Dendritic cell treated with granulocyte-macrophage colony-stimulating factor and Interleukin-4, amounts not matched to agents 40 ng/mL and 50 ng/mL, for 4 days (primary cell): Measurements from ENCODE around the gene FRY.

ENCODE experiments used
- H3K27ac Mint-ChIP-seq: one replicate; pipeline ENCODE4 v1.8.0; 2022; ENCODE audit warnings: mild to moderate bottlenecking, mixed read lengths
- H3K27me3 Mint-ChIP-seq: one replicate; pipeline ENCODE4 v1.8.0; 2022; ENCODE audit warnings: mild to moderate bottlenecking, mixed read lengths
- H3K36me3 Mint-ChIP-seq: one replicate; pipeline ENCODE4 v1.8.0; 2022; ENCODE audit warnings: low read depth, mixed read lengths
- H3K4me1 Mint-ChIP-seq: one replicate; pipeline ENCODE4 v1.8.0; 2022; ENCODE audit warnings: low read depth, mixed read lengths
- H3K4me3 Mint-ChIP-seq: one replicate; pipeline ENCODE4 v1.8.0; 2022; ENCODE audit warnings: mild to moderate bottlenecking, moderate library complexity, mixed read lengths
- H3K9me3 Mint-ChIP-seq: one replicate; pipeline ENCODE4 v1.8.0; 2022; ENCODE audit warnings: mixed read lengths
- intact Hi-C: fragments of 100-400 bp; cut with micrococcal nuclease; formaldehyde crosslinking; loops from one replicate; pipeline ENCODE4 v1.15.0; 2022

FRY gene

DNA sequence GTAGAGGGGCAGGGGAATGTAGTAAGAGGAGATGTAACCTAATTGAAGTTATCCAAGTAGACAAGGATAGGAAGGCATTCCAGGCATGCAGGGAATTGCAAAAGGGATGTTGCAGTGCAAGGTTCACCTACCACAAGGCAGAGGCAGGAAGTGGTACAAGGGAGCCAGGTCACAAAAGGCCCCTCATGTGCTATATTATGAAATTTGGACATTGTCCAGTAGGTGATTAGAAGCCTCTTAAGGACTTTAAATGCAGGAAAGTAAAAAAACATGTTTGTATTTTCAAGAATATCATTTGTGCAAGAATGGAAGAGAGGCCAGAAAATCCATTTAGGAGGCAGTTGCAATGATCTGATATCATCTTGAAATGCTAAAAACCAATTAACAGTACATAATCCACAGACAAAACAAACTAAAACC lies 111.4 kb downstream of the FRY start:
- H3K27me3 Mint-ChIP-seq, result no peaks in the 10 kb centered on the region
- H3K36me3 Mint-ChIP-seq, result no peaks in the 10 kb centered on the region
- no peaks in the 10 kb centered on the region for H3K9me3 Mint-ChIP-seq
- H3K27ac Mint-ChIP-seq, result no peak overlapping the region
- no peak overlapping the region for H3K4me3 Mint-ChIP-seq
- intact Hi-C loops, result no loop called here
- H3K4me1 Mint-ChIP-seq, result no peaks in the 10 kb centered on the region

DNA sequence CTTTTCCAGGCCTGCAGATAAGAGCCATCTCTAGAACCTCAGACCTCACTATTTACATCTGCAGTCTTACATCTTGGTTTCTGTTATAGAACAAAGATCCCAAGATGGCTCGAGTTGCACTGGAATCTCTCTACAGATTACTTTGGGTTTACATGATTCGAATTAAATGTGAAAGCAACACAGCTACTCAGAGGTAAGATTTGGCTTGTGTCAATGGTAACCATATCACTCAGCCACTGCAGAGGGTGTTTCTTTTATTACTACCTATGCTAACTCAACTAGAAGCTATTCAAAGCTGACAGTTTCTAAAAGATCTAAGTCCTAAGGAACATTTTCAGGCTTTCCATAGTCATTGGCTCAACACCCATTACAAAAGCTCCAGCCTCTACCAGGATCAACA lies 115.6 kb downstream of the FRY start:
- no peaks in the 10 kb centered on the region for H3K9me3 Mint-ChIP-seq
- no peak overlapping the region for H3K4me3 Mint-ChIP-seq
- H3K4me1 Mint-ChIP-seq, result no peaks in the 10 kb centered on the region
- H3K36me3 Mint-ChIP-seq, result peaks cover 19% of the 10 kb centered on the region
- H3K27ac Mint-ChIP-seq, result no peak overlapping the region
- intact Hi-C loops, result no loop called here
- no peaks in the 10 kb centered on the region for H3K27me3 Mint-ChIP-seq

DNA sequence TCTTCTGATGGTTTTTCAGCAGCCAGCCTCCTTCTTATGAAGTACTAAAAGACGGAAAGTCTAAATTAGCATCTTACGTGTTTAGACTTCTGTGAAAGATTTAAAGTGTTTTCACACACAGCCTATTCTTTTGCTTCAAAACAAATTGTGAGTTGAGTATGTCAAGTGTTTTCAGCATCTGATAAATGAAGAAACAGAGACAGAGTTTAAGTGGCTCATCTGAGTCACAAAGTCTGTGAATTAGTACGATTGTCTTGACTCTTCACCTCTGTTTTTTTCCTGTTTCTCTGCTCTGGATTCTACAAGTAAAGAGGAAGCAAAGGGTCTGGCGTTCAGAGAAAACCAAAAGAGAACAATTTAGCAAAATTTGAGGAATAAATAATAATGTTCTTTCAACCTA lies 116.4 kb downstream of the FRY start:
- Mint-ChIP-seq H3K36me3 (peaks cover 24% of the 10 kb centered on the region), H3K9me3 (no peaks in the 10 kb centered on the region), H3K27ac (no peak overlapping the region), H3K4me3 (no peak overlapping the region), H3K4me1 (no peaks in the 10 kb centered on the region), H3K27me3 (no peaks in the 10 kb centered on the region)
- intact Hi-C loops, result no loop called here

DNA sequence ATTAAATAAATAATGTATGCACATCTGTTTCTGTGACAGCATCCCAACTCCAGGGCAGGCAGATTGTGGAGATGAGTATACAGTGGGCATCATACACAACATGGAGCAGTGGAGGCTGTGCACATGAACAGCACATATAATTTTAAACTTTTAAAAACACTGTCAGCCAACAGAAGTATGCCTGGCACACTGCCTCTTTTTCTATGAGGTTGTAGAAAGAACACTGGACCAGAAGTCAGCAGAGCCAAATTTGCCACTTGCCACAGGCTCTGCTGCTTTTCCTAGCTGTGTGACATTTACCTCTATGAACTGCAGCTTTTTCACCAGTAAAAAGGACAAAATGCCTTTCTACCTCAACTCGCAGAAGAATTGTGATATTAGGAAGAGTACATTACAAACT lies 118.7 kb downstream of the FRY start:
- H3K27me3 Mint-ChIP-seq, result no peaks in the 10 kb centered on the region
- no peaks in the 10 kb centered on the region for H3K4me1 Mint-ChIP-seq
- no peak overlapping the region for H3K27ac Mint-ChIP-seq
- no peak overlapping the region for H3K4me3 Mint-ChIP-seq
- H3K36me3 Mint-ChIP-seq, result peaks cover 31% of the 10 kb centered on the region
- H3K9me3 Mint-ChIP-seq, result no peaks in the 10 kb centered on the region
- intact Hi-C loops, result no loop called here

GRCh38 chr13:32150794-32151193 lies 119.2 kb downstream of the FRY start:
- H3K4me3 Mint-ChIP-seq, result no peak overlapping the region
- H3K9me3 Mint-ChIP-seq, result no peaks in the 10 kb centered on the region
- intact Hi-C loops, result no loop called here

GRCh38 chr13:32151240-32151639 lies 119.7 kb downstream of the FRY start:
- Mint-ChIP-seq H3K9me3 (no peaks in the 10 kb centered on the region), H3K4me1 (no peaks in the 10 kb centered on the region), H3K27me3 (no peaks in the 10 kb centered on the region), H3K27ac (no peak overlapping the region), H3K36me3 (peaks cover 31% of the 10 kb centered on the region), H3K4me3 (no peak overlapping the region)
- intact Hi-C loops, result no loop called here

More at GRCh38 chr13:32150794-32151193, 119.2 kb downstream of the FRY start:
- Mint-ChIP-seq H3K4me1 (no peaks in the 10 kb centered on the region), H3K27me3 (no peaks in the 10 kb centered on the region), H3K27ac (no peak overlapping the region), H3K36me3 (peaks cover 31% of the 10 kb centered on the region)

GRCh38 chr13:32153056-32153455 lies 121.5 kb downstream of the FRY start:
- Mint-ChIP-seq H3K27me3 (no peaks in the 10 kb centered on the region), H3K9me3 (no peaks in the 10 kb centered on the region), H3K27ac (no peak overlapping the region), H3K4me3 (no peak overlapping the region), H3K4me1 (no peaks in the 10 kb centered on the region), H3K36me3 (peaks cover 31% of the 10 kb centered on the region)
- intact Hi-C loops, result no loop called here

DNA sequence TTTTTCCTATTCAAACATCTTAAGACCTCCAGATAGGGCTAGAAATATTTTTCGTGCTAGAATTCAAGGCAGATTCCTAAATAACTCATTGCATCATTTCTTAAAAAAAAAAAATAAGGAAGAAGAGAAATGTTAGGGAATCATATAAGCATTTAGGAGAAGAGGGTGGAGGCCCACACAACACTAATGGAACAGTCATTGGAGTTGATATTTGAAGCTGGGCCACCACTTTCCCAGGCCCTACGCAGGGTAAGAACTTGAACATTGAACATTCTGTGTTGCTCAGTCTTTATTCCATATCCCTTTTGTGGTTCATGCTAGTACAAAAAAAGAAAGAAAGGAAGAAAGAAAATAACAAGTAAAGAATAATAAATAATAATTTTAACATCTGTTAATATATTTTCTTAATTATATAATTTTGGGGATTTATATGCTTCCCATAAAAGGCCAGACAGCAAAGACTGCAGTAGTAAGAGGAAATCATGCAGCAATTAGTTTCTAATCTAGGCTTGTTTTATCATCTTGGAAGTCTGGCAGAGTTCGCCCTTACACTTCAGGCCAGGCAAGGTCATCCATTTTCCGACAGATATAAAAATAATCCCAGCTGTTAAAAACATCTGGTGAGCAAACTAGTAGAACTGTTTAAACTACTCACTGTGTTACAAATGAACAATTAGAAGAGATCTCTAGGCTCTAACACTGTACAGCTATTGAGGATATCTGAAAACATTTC lies 127.7 kb downstream of the FRY start:
- Mint-ChIP-seq H3K27me3 (no peaks in the 10 kb centered on the region), H3K4me3 (no peak overlapping the region), H3K36me3 (peaks cover 37% of the 10 kb centered on the region), H3K27ac (no peak overlapping the region), H3K4me1 (peaks cover 7% of the 10 kb centered on the region), H3K9me3 (no peaks in the 10 kb centered on the region)
- intact Hi-C loops, result no loop called here

- Mint-ChIP-seq H3K4me1 (peaks cover 24% of the 10 kb centered on the region), H3K36me3 (peaks cover 30% of the 10 kb centered on the region), H3K4me3 (no peak overlapping the region), H3K9me3 (no peaks in the 10 kb centered on the region), H3K27ac (peak overlapping the region; percentile 42), H3K27me3 (no peaks in the 10 kb centered on the region)
- intact Hi-C loops, result no loop called here
Observed at GRCh38 chr13:32162395-32163005, 130.9 kb downstream of the FRY start.

- Mint-ChIP-seq H3K4me1 (peaks cover 24% of the 10 kb centered on the region), H3K36me3 (peaks cover 36% of the 10 kb centered on the region), H3K9me3 (no peaks in the 10 kb centered on the region), H3K27ac (no peak overlapping the region), H3K27me3 (no peaks in the 10 kb centered on the region), H3K4me3 (no peak overlapping the region)
- intact Hi-C loops, result no loop called here
Observed at GRCh38 chr13:32164622-32165268, 133.2 kb downstream of the FRY start.

GRCh38 chr13:32165796-32166195 lies 134.2 kb downstream of the FRY start:
- H3K9me3 Mint-ChIP-seq, result no peaks in the 10 kb centered on the region
- peak overlapping the region; percentile 48 for H3K27ac Mint-ChIP-seq
- intact Hi-C loops, result no loop called here

GRCh38 chr13:32168131-32168530 lies 136.6 kb downstream of the FRY start:
- Mint-ChIP-seq H3K4me3 (no peak overlapping the region), H3K27ac (no peak overlapping the region), H3K36me3 (peaks cover 26% of the 10 kb centered on the region), H3K27me3 (no peaks in the 10 kb centered on the region), H3K4me1 (peaks cover 16% of the 10 kb centered on the region), H3K9me3 (no peaks in the 10 kb centered on the region)
- intact Hi-C loops, result no loop called here

More at GRCh38 chr13:32165796-32166195, 134.2 kb downstream of the FRY start:
- Mint-ChIP-seq H3K4me1 (peaks cover 24% of the 10 kb centered on the region), H3K36me3 (peaks cover 36% of the 10 kb centered on the region), H3K27me3 (no peaks in the 10 kb centered on the region), H3K4me3 (no peak overlapping the region)

DNA sequence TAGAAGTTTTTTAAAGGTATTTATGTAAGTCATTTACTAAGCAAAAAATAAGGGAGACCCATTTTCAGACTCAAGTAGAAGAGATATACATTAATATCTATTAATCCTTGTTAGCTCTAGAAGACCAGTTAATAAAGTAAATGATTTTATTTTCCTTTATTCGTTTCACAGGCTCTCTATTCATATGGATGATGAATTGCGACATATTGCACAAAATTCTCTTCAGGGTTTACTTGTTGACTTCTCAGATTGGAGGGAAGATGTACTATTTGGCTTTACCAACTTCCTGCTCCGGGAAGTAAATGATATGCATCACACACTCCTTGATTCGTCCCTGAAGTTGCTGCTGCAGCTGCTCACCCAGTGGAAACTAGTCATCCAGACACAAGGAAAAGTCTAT lies 139.3 kb downstream of the FRY start:
- H3K27ac Mint-ChIP-seq, result no peak overlapping the region
- H3K4me1 Mint-ChIP-seq, result peaks cover 11% of the 10 kb centered on the region
- intact Hi-C loops, result no loop called here
- H3K4me3 Mint-ChIP-seq, result no peak overlapping the region
- H3K36me3 Mint-ChIP-seq, result peaks cover 19% of the 10 kb centered on the region
- no peaks in the 10 kb centered on the region for H3K27me3 Mint-ChIP-seq
- H3K9me3 Mint-ChIP-seq, result no peaks in the 10 kb centered on the region

DNA sequence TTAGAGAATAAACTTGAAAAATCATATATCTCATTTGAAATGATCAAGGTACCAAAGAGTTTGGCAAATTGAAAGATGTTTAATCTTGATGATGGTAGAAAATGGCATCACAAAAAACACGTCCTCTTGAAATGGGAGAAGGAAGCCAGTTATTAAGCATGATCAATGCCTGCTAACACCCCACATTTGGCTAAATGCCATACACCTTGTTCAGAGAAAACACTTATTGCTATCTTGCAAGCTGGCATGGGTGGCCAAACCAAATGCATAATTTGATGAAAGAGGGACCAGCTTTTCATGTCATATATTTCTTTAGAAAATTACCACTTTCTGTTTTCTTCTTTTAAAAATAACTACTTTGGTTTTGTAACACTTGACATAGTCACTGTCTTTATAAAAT lies 142.3 kb downstream of the FRY start:
- H3K9me3 Mint-ChIP-seq, result no peaks in the 10 kb centered on the region
- no peak overlapping the region for H3K4me3 Mint-ChIP-seq
- H3K27me3 Mint-ChIP-seq, result no peaks in the 10 kb centered on the region
- intact Hi-C loops, result no loop called here
- no peaks in the 10 kb centered on the region for H3K4me1 Mint-ChIP-seq
- no peak overlapping the region for H3K27ac Mint-ChIP-seq
- H3K36me3 Mint-ChIP-seq, result peaks cover 23% of the 10 kb centered on the region
